ENCODE data around the gene YIPF3. TPM values are rescaled to one million over a fixed set of nuclear protein-coding genes. Genes with fewer than 3 reads are reported as not detected.
A peak's percentile ranks its signal among the peaks of the same experiment; 100 is the strongest.

The YIPF3 gene
- total RNA-seq, 2 donors from 2014 or later = 162 to 180 TPM

DNA sequence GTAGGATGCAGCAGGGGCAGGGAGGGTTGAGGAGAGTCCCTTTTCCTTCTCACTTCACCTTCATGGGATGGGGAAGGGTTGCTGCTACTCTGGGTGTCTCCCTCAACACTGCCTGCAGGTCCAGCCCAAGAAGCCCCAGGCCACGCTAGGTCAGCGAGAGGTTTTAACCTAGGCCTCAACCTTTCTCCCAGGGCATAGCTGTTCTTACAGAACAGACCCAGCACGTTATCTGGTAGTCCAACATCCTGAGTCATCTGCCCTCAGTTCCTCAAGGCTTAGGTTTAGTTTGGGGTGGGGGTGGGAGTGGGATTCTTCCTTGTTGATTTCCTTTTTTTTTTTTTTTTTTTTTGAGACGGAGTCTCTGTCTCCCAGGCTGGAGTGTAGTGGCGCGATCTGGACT lies 22.4 kb downstream of the YIPF3 start:
- intact Hi-C loops (cut with DNase I) = loop anchor here (10.0 kb wide), 1 partner anchor 230 kb away; no protein-coding TSS in a partner anchor
- Histone ChIP-seq H3K27me3 (replicated peaks; ENCODE audit: insufficient read depth) (no peaks in the 10 kb centered on the region), H3K27ac (no peak overlapping the region), H3K4me3 (no peak overlapping the region), H3K36me3 (no peaks in the 10 kb centered on the region), H3K4me1 (replicated peaks) (peaks cover 27% of the 10 kb centered on the region), H3K9me3 (no peaks in the 10 kb centered on the region)
- TF ChIP-seq, protein P1, sequence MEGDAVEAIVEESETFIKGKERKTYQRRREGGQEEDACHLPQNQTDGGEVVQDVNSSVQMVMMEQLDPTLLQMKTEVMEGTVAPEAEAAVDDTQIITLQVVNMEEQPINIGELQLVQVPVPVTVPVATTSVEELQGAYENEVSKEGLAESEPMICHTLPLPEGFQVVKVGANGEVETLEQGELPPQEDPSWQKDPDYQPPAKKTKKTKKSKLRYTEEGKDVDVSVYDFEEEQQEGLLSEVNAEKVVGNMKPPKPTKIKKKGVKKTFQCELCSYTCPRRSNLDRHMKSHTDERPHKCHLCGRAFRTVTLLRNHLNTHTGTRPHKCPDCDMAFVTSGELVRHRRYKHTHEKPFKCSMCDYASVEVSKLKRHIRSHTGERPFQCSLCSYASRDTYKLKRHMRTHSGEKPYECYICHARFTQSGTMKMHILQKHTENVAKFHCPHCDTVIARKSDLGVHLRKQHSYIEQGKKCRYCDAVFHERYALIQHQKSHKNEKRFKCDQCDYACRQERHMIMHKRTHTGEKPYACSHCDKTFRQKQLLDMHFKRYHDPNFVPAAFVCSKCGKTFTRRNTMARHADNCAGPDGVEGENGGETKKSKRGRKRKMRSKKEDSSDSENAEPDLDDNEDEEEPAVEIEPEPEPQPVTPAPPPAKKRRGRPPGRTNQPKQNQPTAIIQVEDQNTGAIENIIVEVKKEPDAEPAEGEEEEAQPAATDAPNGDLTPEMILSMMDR (IDR thresholded peaks at IDR 0.05) = no peak
- TF ChIP-seq POLR2A (IDR thresholded peaks at IDR 0.05) = no peak
- TF ChIP-seq POLR2AphosphoS5 (IDR thresholded peaks at IDR 0.05) = no peak
- 98% methylated on average over 6 of the region's 6 CpGs for WGBS
- DNase-seq (ENCODE audit: low spot score) = no peak

GRCh38 chr6:43493833-43494232 lies 22.9 kb downstream of the YIPF3 start:
- intact Hi-C loops (cut with DNase I) = loop anchor here (10.0 kb wide), 1 partner anchor 229 kb away; no protein-coding TSS in a partner anchor
- peaks cover 26% of the 10 kb centered on the region for H3K4me1 ChIP-seq (replicated peaks)

DNA sequence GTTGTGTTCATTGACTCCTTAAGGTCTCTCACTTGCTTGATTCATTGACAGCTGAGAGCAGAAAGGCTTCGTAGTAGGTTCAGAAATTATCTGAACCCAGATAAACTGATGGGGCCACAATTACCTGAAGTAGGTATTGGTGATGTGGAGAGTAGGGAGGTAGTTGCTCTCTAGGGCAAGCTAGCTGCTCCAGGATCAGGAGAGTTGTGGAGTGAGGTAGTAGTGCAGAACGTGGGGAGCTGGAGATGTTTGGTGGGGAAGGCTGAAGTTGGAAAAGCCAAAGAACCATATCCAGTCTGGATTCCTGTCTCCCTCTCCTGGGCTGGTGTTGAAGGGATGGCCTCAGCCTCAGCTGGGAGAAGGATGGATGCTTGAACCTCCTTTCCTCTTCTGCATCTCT lies 23.5 kb downstream of the YIPF3 start:
- no peaks in the 10 kb centered on the region for H3K36me3 ChIP-seq
- no peaks in the 10 kb centered on the region for H3K27me3 ChIP-seq (replicated peaks; ENCODE audit: insufficient read depth)
- no peaks in the 10 kb centered on the region for H3K9me3 ChIP-seq
- intact Hi-C loops (cut with DNase I) = loop anchor here (10.0 kb wide), 1 partner anchor 228 kb away; no protein-coding TSS in a partner anchor
- 77% methylated on average over 2 of the region's 2 CpGs for WGBS
- DNase-seq (ENCODE audit: low spot score) = no peak
- TF ChIP-seq POLR2A (IDR thresholded peaks at IDR 0.05) (no peak), POLR2AphosphoS5 (IDR thresholded peaks at IDR 0.05) (no peak)
- TF ChIP-seq, protein P1 (IDR thresholded peaks at IDR 0.05) = no peak
- H3K4me1 ChIP-seq (replicated peaks) = peaks cover 26% of the 10 kb centered on the region
- H3K27ac ChIP-seq = peak overlapping the region in 1 of 2 donors; percentile 44
- H3K4me3 ChIP-seq = no peak overlapping the region

More at GRCh38 chr6:43493833-43494232, 22.9 kb downstream of the YIPF3 start:
- Histone ChIP-seq H3K9me3 (no peaks in the 10 kb centered on the region), H3K36me3 (no peaks in the 10 kb centered on the region), H3K27me3 (replicated peaks; ENCODE audit: insufficient read depth) (no peaks in the 10 kb centered on the region), H3K4me3 (no peak overlapping the region), H3K27ac (no peak overlapping the region)
- WGBS = 74% methylated on average over 7 of the region's 7 CpGs
- no peak for DNase-seq (ENCODE audit: low spot score)
- TF ChIP-seq, protein P1 (IDR thresholded peaks at IDR 0.05) = no peak
- TF ChIP-seq POLR2A (IDR thresholded peaks at IDR 0.05) = no peak
- TF ChIP-seq POLR2AphosphoS5 (IDR thresholded peaks at IDR 0.05) = no peak

GRCh38 chr6:43492673-43493072 lies 24.1 kb downstream of the YIPF3 start:
- intact Hi-C loops (cut with DNase I) = loop anchor here (10.0 kb wide), 1 partner anchor 228 kb away; no protein-coding TSS in a partner anchor
- Histone ChIP-seq H3K9me3 (no peaks in the 10 kb centered on the region), H3K4me3 (no peak overlapping the region), H3K36me3 (no peaks in the 10 kb centered on the region), H3K27ac (peak overlapping the region in 1 of 2 donors; percentile 44), H3K27me3 (replicated peaks; ENCODE audit: insufficient read depth) (no peaks in the 10 kb centered on the region), H3K4me1 (replicated peaks) (peaks cover 26% of the 10 kb centered on the region)
- TF ChIP-seq, protein P1 (IDR thresholded peaks at IDR 0.05) = no peak
- TF ChIP-seq POLR2AphosphoS5 (IDR thresholded peaks at IDR 0.05) (no peak), POLR2A (IDR thresholded peaks at IDR 0.05) (no peak)
- no peak for DNase-seq (ENCODE audit: low spot score)
- WGBS = 60% methylated on average over 3 of the region's 3 CpGs

Data from prostate gland (tissue), 2 donors.